Loucy (cell line): Measurements from ENCODE around the gene NAV2.

Source experiments
- EZH2phosphoT487 ChIP-seq: fragments of 200-600 bp; IDR thresholded peaks from 2 replicates; pipeline ENCODE4 v1.6.1; 2018; ENCODE audit warnings: antibody characterized with exemption, mild to moderate bottlenecking, moderate library complexity, borderline replicate concordance
- TF ChIP-seq, protein P1 (sequence below): fragments of 200-600 bp; sonication (generic); conservative IDR thresholded peaks from 2 replicates; pipeline ENCODE4 v1.5.1; 2014; ENCODE audit warnings: mild to moderate bottlenecking, antibody characterized with exemption, low read length

GRCh38 chr11:19846654-19847305 is 134.1 kb downstream of the NAV2 start:
- TF ChIP-seq, protein P1, sequence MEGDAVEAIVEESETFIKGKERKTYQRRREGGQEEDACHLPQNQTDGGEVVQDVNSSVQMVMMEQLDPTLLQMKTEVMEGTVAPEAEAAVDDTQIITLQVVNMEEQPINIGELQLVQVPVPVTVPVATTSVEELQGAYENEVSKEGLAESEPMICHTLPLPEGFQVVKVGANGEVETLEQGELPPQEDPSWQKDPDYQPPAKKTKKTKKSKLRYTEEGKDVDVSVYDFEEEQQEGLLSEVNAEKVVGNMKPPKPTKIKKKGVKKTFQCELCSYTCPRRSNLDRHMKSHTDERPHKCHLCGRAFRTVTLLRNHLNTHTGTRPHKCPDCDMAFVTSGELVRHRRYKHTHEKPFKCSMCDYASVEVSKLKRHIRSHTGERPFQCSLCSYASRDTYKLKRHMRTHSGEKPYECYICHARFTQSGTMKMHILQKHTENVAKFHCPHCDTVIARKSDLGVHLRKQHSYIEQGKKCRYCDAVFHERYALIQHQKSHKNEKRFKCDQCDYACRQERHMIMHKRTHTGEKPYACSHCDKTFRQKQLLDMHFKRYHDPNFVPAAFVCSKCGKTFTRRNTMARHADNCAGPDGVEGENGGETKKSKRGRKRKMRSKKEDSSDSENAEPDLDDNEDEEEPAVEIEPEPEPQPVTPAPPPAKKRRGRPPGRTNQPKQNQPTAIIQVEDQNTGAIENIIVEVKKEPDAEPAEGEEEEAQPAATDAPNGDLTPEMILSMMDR: no peak
- TF ChIP-seq EZH2phosphoT487: no peak
